Panc1 (cell line): ENCODE results near the gene NOP10. TPM values are rescaled to one million over a fixed set of nuclear protein-coding genes. Genes with fewer than 3 reads are reported as not detected.

Experiments used
- ATAC-seq: fragments of 200-7000 bp; cut with Tn5 transposase; 2 replicates; pipeline ENCODE4 v1.9.1; 2020; ENCODE audit warnings: mild to moderate bottlenecking, moderate library complexity
- BruUV-seq: library from RNA; stranded (reverse); fragments of 400-500 nt; replicated peaks from 2 replicates; lab custom pipeline; 2021; lab: Mats Ljungman, UMichigan
- CTCF ChIA-PET: fragments of 300-600 bp; sonication (Branson Sonifier 250); formaldehyde crosslinking; loops from one replicate; lab custom pipeline; 2022; ENCODE audit warnings: antibody characterized with exemption; lab: Charles Lee
- POLR2A ChIA-PET: fragments of 300-600 bp; sonication (Branson Sonifier 250); formaldehyde crosslinking; loops from one replicate; lab custom pipeline; 2022; ENCODE audit warnings: antibody characterized with exemption; lab: Charles Lee
- DNase-seq: peaks from one replicate; pipeline ENCODE4 v3.0.0-alpha.2; 2010; ENCODE audit warnings: low read depth, low spot score
- H3K27ac ChIP-seq: 2 replicates; pipeline ENCODE4 v1.5.1; 2011; ENCODE audit warnings: mild to moderate bottlenecking, low read length, inconsistent platforms
- H3K27me3 ChIP-seq: fragments of 200-500 bp; sonication (Bioruptor generic); 2 replicates; pipeline ENCODE4 v1.6.0; 2014; ENCODE audit warnings: low read length, inconsistent platforms; ENCODE audit not compliant: control insufficient read depth, insufficient read depth
- H3K36me3 ChIP-seq: fragments of 200-500 bp; sonication (Bioruptor generic); 2 replicates; pipeline ENCODE4 v1.5.1; 2014; ENCODE audit warnings: inconsistent platforms, mild to moderate bottlenecking, low read length, moderate library complexity; ENCODE audit not compliant: control insufficient read depth, insufficient read depth
- H3K4me1 ChIP-seq: 2 replicates; pipeline ENCODE4 v1.5.1; 2011; ENCODE audit warnings: inconsistent platforms, mild to moderate bottlenecking, low read length, moderate library complexity; ENCODE audit not compliant: control insufficient read depth, insufficient read depth
- H3K4me3 ChIP-seq, 2 experiments: 2 replicates each; pipeline ENCODE4 v1.5.1; 2011 to 2012; ENCODE audit warnings: low read depth in 2 of 2, low read length in 2 of 2, mild to moderate bottlenecking in 2 of 2, inconsistent platforms in 1 of 2, moderate library complexity in 1 of 2
- H3K9me3 ChIP-seq: fragments of 200-500 bp; sonication (Bioruptor generic); 2 replicates; pipeline ENCODE4 v1.5.1; 2014; ENCODE audit warnings: low read depth, mild to moderate bottlenecking, inconsistent platforms, low read length, moderate library complexity; ENCODE audit not compliant: control insufficient read depth, insufficient read depth
- CTCF ChIP-seq: fragments of 450-650 bp; IDR thresholded peaks from 2 replicates; pipeline ENCODE4 v1.5.1; 2017; ENCODE audit warnings: mild to moderate bottlenecking
- POLR2AphosphoS5 ChIP-seq: IDR thresholded peaks from 2 replicates; pipeline ENCODE4 v1.6.1; 2012; ENCODE audit warnings: mild to moderate bottlenecking, low read depth, low read length, moderate library complexity
- REST ChIP-seq, 2 experiments: IDR thresholded peaks; 2 replicates each; pipeline ENCODE4 v1.6.1; 2011 to 2012; ENCODE audit warnings: low read depth in 2 of 2, control low read depth in 1 of 2, low read length in 1 of 2, mild to moderate bottlenecking in 1 of 2, moderate library complexity in 1 of 2; ENCODE audit not compliant: insufficient read depth in 1 of 2
- SIN3A ChIP-seq: IDR thresholded peaks from 2 replicates; pipeline ENCODE4 v1.6.1; 2012; ENCODE audit warnings: low read depth, mild to moderate bottlenecking, low read length, moderate library complexity, borderline replicate concordance; ENCODE audit not compliant: insufficient read depth
- TCF7L2 ChIP-seq: IDR thresholded peaks from 2 replicates; pipeline ENCODE4 v1.6.1; 2011; ENCODE audit warnings: mild to moderate bottlenecking, low read depth, low read length, inconsistent platforms
- in situ Hi-C: cut with HindIII; loops from 2 replicates; pipeline ENCODE4 v1.10.0; 2016; ENCODE audit warnings: low sequenced_read_pairs, low pct_unique_long_range_greater_than_20kb
- intact Hi-C: fragments of 100-400 bp; cut with micrococcal nuclease; formaldehyde crosslinking; loops from one replicate; pipeline ENCODE4 v1.10.0; 2022; ENCODE audit not compliant: unreplicated experiment
- total RNA-seq: library from RNA; stranded (reverse); gene quantifications from one replicate; pipeline ENCODE4 v1.2.1, GENCODE V29; 2021; ENCODE audit not compliant: unreplicated experiment

NOP10 gene
- total RNA-seq, 1 experiment from 2014 or later, result 306 TPM

- peak overlapping the region; percentile 88 for H3K27ac ChIP-seq
- H3K27me3 ChIP-seq, result no peaks in the 10 kb centered on the region
- ChIA-PET CTCF (interaction anchor here (1.2 kb wide), 1 partner anchor 29 kb away, joined by 6 read pairs; the partner anchor contains the start of gene LPCAT4), POLR2A (interaction anchor here (0.6 to 1.0 kb wide), 3 partner anchors 13 to 20 kb away, joined by 3 to 5 read pairs (median 3); no protein-coding TSS in a partner anchor)
- TF ChIP-seq REST (IDR thresholded peaks at IDR 0.05; ENCODE audit: insufficient read depth in 1 of 2, low read depth in 2 of 2, low read length in 1 of 2) (no peak), POLR2AphosphoS5 (no peak), SIN3A (no peak), TCF7L2 (no peak)
- H3K4me3 ChIP-seq, result peak overlapping the region; percentile 67 to 85
- peaks cover 42% of the 10 kb centered on the region for H3K4me1 ChIP-seq
- no TSS peak for BruUV-seq
- no peak for DNase-seq
- intact Hi-C loops, result no loop called here
- in situ Hi-C loops, result no loop called here
- peak; percentile 6 for ATAC-seq
- H3K9me3 ChIP-seq, result no peaks in the 10 kb centered on the region
- H3K36me3 ChIP-seq, result peaks cover 10% of the 10 kb centered on the region
Observed at GRCh38 chr15:34338347-34338746, 4.6 kb downstream of the NOP10 start.

GRCh38 chr15:34337557-34338306 lies 5.2 kb downstream of the NOP10 start, which contains the start of gene SLC12A6:
SLC12A6 (minus strand) TSS chr15:34337781; CDS start chr15:34336680, 1,101 bp downstream.
- peak; percentile 81; the same call in 1 of the 2 replicates for TF ChIP-seq SIN3A
- no peak for TF ChIP-seq CTCF
- peak; percentile 77 for TF ChIP-seq POLR2AphosphoS5
- TF ChIP-seq REST (IDR thresholded peaks at IDR 0.05; ENCODE audit: insufficient read depth in 1 of 2, low read depth in 2 of 2, low read length in 1 of 2), result no peak
- peak; percentile 10; the same call in 1 of the 2 replicates for TF ChIP-seq TCF7L2
- no TSS peak for BruUV-seq
- Histone ChIP-seq H3K4me3 (peak within 1 kb of the TSS; percentile 67 to 85), H3K27me3 (no peaks in the 10 kb centered on the region), H3K27ac (peak within 1 kb of the TSS; percentile 88), H3K9me3 (no peaks in the 10 kb centered on the region), H3K4me1 (peaks cover 41% of the 10 kb centered on the region), H3K36me3 (peaks cover 10% of the 10 kb centered on the region)
- peak; percentile 81 for DNase-seq
- POLR2A ChIA-PET, result interaction anchor here (0.6 to 1.0 kb wide), 3 partner anchors 12 to 114 kb away, joined by 3 read pairs; no protein-coding TSS in a partner anchor
- intact Hi-C loops (no loop called here), in situ Hi-C loops (no loop called here)
- ATAC-seq, result peak; percentile 97
- CTCF ChIA-PET, result interaction anchor here (0.6 to 1.2 kb wide), 2 partner anchors 30 to 53 kb away, joined by 5 to 6 read pairs; partner anchors contain the start of gene LPCAT4
